K562 (cell line): ENCODE measurements around the gene PCSK5. TPM values are rescaled to one million over a fixed set of nuclear protein-coding genes. Genes with fewer than 3 reads are reported as not detected.

ENCODE experiments used
- ATAC-seq: fragments of 200-7000 bp; cut with Tn5 transposase; 3 replicates; pipeline ENCODE4 v1.9.1; 2020; ENCODE audit warnings: moderate library complexity
- BruUV-seq: library from RNA; stranded (reverse); fragments of 400-500 nt; replicated peaks from 2 replicates; lab custom pipeline; 2021; lab: Mats Ljungman, UMichigan
- CTCF ChIA-PET: fragments of 300-600 bp; formaldehyde crosslinking; extraction: SDS; loops from one replicate; lab custom pipeline; 2021; ENCODE audit warnings: low intra/inter-chr PET ratio; lab: Yijun Ruan, JAX
- POLR2A ChIA-PET: fragments of 300-600, 350-650 bp; sonication (Branson Sonifier 250); formaldehyde crosslinking; extraction: SDS; loops from one replicate; lab custom pipeline; 2021; ENCODE audit warnings: antibody characterized with exemption, inconsistent platforms; lab: Yijun Ruan, JAX
- DNase-seq, 4 experiments: peaks; one replicate each; pipeline versions ENCODE4 v3.0.0 to v3.0.0-alpha.2; 2011 to 2018; ENCODE audit warnings: low spot score in 3 of 4, mixed read lengths in 3 of 4; ENCODE audit errors: extremely low read depth in 1 of 4
- FAIRE-seq: peaks from 2 replicates; lab custom pipeline; 2011; peaks lifted over from hg19 to GRCh38; lab: Jason Lieb, UNC
- H2AFZ ChIP-seq: 2 replicates; pipeline ENCODE4 v1.6.0; 2011; ENCODE audit warnings: low read depth, low read length, control low read depth, inconsistent platforms
- H3K27ac ChIP-seq: fragments of 200-600 bp; 3 replicates; pipeline ENCODE4 v1.8.0; 2011; ENCODE audit warnings: low read depth, mild to moderate bottlenecking, control low read depth, inconsistent platforms, low read length, moderate library complexity, mixed read lengths; ENCODE audit errors: extremely low read depth
- H3K27me3 ChIP-seq, 2 experiments: fragments of 300-600 bp in 1 of 2; 2 replicates in 1 of 2; 3 replicates in 1 of 2; pipeline versions ENCODE4 v1.6.0 to v1.8.0; 2011; ENCODE audit warnings: inconsistent platforms in 2 of 2, low read length in 2 of 2, mild to moderate bottlenecking in 1 of 2, mixed read lengths in 1 of 2, moderate library complexity in 1 of 2; ENCODE audit not compliant: control insufficient read depth in 2 of 2, insufficient read depth in 2 of 2
- H3K36me3 ChIP-seq: fragments of 300-600 bp; 3 replicates; pipeline ENCODE4 v1.8.0; 2011; ENCODE audit warnings: mild to moderate bottlenecking, low read length, inconsistent platforms; ENCODE audit not compliant: control insufficient read depth, insufficient read depth
- H3K4me1 ChIP-seq, 2 experiments: fragments of 200-600 bp in 1 of 2; replicated peaks in 1 of 2; 2 replicates in 1 of 2; 3 replicates in 1 of 2; pipeline versions ENCODE4 v1.5.1 to v1.8.0; 2011; ENCODE audit warnings: inconsistent platforms in 2 of 2, low read length in 2 of 2, mild to moderate bottlenecking in 1 of 2, mixed read lengths in 1 of 2, moderate library complexity in 1 of 2; ENCODE audit not compliant: control insufficient read depth in 2 of 2, insufficient read depth in 2 of 2
- H3K4me2 ChIP-seq: 2 replicates; pipeline ENCODE4 v1.6.1; 2011; ENCODE audit warnings: low read length, control low read depth, inconsistent platforms, mixed read lengths; ENCODE audit not compliant: insufficient read depth
- H3K4me3 ChIP-seq: fragments of 200-600 bp; sonication (generic), shearing (Covaris generic); 2 replicates; pipeline ENCODE4 v1.5.1; 2016; ENCODE audit warnings: control low read depth, inconsistent platforms
- H3K79me2 ChIP-seq: fragments of 200-600 bp; 3 replicates; pipeline ENCODE4 v1.8.0; 2011; ENCODE audit warnings: low read length, inconsistent platforms; ENCODE audit not compliant: control insufficient read depth, insufficient read depth
- H3K9ac ChIP-seq, 2 experiments: 2 replicates each; pipeline versions ENCODE4 v1.6.0 to v1.6.1; 2011; ENCODE audit warnings: low read depth in 2 of 2, low read length in 2 of 2, control low read depth in 1 of 2, inconsistent platforms in 1 of 2, mild to moderate bottlenecking in 1 of 2, mixed read lengths in 1 of 2; ENCODE audit not compliant: insufficient read depth in 1 of 2
- H3K9me1 ChIP-seq: one replicate; pipeline ENCODE4 v1.6.0; 2011; ENCODE audit warnings: inconsistent platforms, mild to moderate bottlenecking, low read length, moderate library complexity; ENCODE audit not compliant: control insufficient read depth, insufficient read depth
- H3K9me3 ChIP-seq: replicated peaks from 2 replicates; pipeline ENCODE4 v1.5.1; 2011; ENCODE audit warnings: low read depth, low read length, inconsistent platforms; ENCODE audit not compliant: control insufficient read depth, insufficient read depth
- H4K20me1 ChIP-seq: replicated peaks from 2 replicates; pipeline ENCODE4 v1.6.1; 2011; ENCODE audit warnings: low read length, inconsistent platforms, mixed read lengths; ENCODE audit not compliant: control insufficient read depth, insufficient read depth
- FOXP4 ChIP-seq: sonication (generic); formaldehyde crosslinking; IDR thresholded peaks from 2 replicates; pipeline ENCODE4 v1.8.0; 2022; ENCODE audit warnings: mild to moderate bottlenecking, missing genetic modification reagents, borderline replicate concordance
- MCM2 ChIP-seq: fragments of 450-650 bp; IDR thresholded peaks from 2 replicates; pipeline ENCODE4 v1.6.1; 2017; ENCODE audit warnings: low read depth, mild to moderate bottlenecking
- MECOM ChIP-seq: fragments of 250-450 bp; sonication (Bioruptor Pico); IDR thresholded peaks from 2 replicates; pipeline ENCODE4 v1.8.0; 2022; ENCODE audit warnings: inconsistent platforms
- NFE2 ChIP-seq: IDR thresholded peaks from 2 replicates; pipeline ENCODE4 v1.6.1; 2014; ENCODE audit warnings: antibody characterized with exemption, low read depth
- RFX5 ChIP-seq: IDR thresholded peaks from 2 replicates; pipeline ENCODE4 v1.6.1; 2011; ENCODE audit warnings: low read depth, mild to moderate bottlenecking, improper control_type of control experiment, low read length
- SMARCB1 ChIP-seq: IDR thresholded peaks from 2 replicates; pipeline ENCODE4 v1.6.1; 2011; ENCODE audit warnings: improper control_type of control experiment, low read depth; ENCODE audit not compliant: insufficient read length
- THRA ChIP-seq: fragments of 450-650 bp; IDR thresholded peaks from 2 replicates; pipeline ENCODE4 v1.6.1; 2017; ENCODE audit warnings: mild to moderate bottlenecking, moderate library complexity
- ZEB2 ChIP-seq: fragments of 450-650 bp; IDR thresholded peaks from 2 replicates; pipeline ENCODE4 v1.6.1; 2016
- ZNF24 ChIP-seq: fragments of 450-650 bp; IDR thresholded peaks from 2 replicates; pipeline ENCODE4 v1.6.1; 2016
- WGBS: fragments of 100-300 bp; shearing (Covaris generic); methylation state at CpG from one replicate; pipeline ENCODE4 v1.1.6; 2016; ENCODE audit warnings: low coverage, mixed read lengths; ENCODE audit not compliant: insufficient coverage; ENCODE audit errors: missing lambda C conversion rate; 5-methylcytosine and 5-hydroxymethylcytosine counted together
- in situ Hi-C: fragments of 300-500 bp; cut with MboI; formaldehyde crosslinking; loops from 4 replicates; pipeline ENCODE4 v1.15.0; 2018; ENCODE audit warnings: inconsistent platforms, mixed read lengths
- intact Hi-C: fragments of 100-400 bp; cut with micrococcal nuclease; formaldehyde crosslinking; loops from 2 replicates; pipeline ENCODE4 v1.14.2; 2022
- polyA plus RNA-seq, 8 experiments: library from polyadenylated mRNA; depleted of rRNA in 4 of 8; stranded (reverse) in 5 of 8; unstranded in 3 of 8; fragments of >200 nt; fragmentation: Nextera tagmentation in 2 of 8; fragmentation: Illumina TruSeq in 1 of 8; extraction: Ambion mirVana in 2 of 8; extraction: Trizol in 1 of 8; gene quantifications; 2 replicates each; pipeline versions ENCODE4 v1.2.1 to v1.2.3, GENCODE V29; 2011 to 2014; ENCODE audit warnings: inconsistent platforms in 1 of 8, missing spikeins in 1 of 8
- total RNA-seq, 7 experiments: library from RNA; depleted of rRNA in 6 of 7; stranded (reverse); fragments of >200 nt in 6 of 7; fragmentation: Illumina TruSeq in 2 of 7; extraction: Trizol in 2 of 7; gene quantifications; 2 replicates each; pipeline versions ENCODE4 v1.2.1 to v1.2.3, GENCODE V29; 2011 to 2021; ENCODE audit warnings: low replicate concordance in 1 of 7

Gene PCSK5
- total and polyA plus RNA-seq, 9 of the 15 experiments (the other 6 are each of a cell fraction or from before 2014, with no cell fraction given) = not detected

GRCh38 chr9:76176171-76176570 lies 285.7 kb downstream of the PCSK5 start:
- in situ Hi-C loops = no loop called here
- Histone ChIP-seq H4K20me1 (no peaks in the 10 kb centered on the region), H3K9ac (no peak overlapping the region), H3K79me2 (no peaks in the 10 kb centered on the region), H3K36me3 (no peaks in the 10 kb centered on the region), H3K4me1 (no peaks in the 10 kb centered on the region), H3K4me3 (no peak overlapping the region), H2AFZ (no peak overlapping the region)
- POLR2A ChIA-PET = no interaction called here
- no TSS peak for BruUV-seq
- intact Hi-C loops = no loop called here
- WGBS = 0% methylated on average over 1 of the region's 1 CpG
- no peak for FAIRE-seq
- CTCF ChIA-PET = no interaction called here
- TF ChIP-seq THRA (no peak), ZEB2 (no peak), MECOM (CRISPR knock-in tag) (no peak), MCM2 (no peak), SMARCB1 (no peak), RFX5 (no peak), ZNF24 (no peak), FOXP4 (CRISPR knock-in tag) (no peak), NFE2 (no peak)
- TF ChIP-seq, all 486 proteins: peak for 0
- no peak for DNase-seq
- Histone ChIP-seq H3K4me2 (no peak overlapping the region), H3K9me1 (no peaks in the 10 kb centered on the region), H3K27ac (no peak overlapping the region), H3K9me3 (no peaks in the 10 kb centered on the region), H3K27me3 (no peaks in the 10 kb centered on the region)
- no peak for ATAC-seq
